CD4-positive, alpha-beta T cell treated with Interleukin-17A for 4 hours (primary cell): ENCODE measurements around the gene UBE2QL1.

Experiments used
- DNase-seq: peaks from one replicate; pipeline ENCODE4 v3.0.0-alpha.2; 2020; ENCODE audit warnings: mixed read lengths

UBE2QL1 gene, protein sequence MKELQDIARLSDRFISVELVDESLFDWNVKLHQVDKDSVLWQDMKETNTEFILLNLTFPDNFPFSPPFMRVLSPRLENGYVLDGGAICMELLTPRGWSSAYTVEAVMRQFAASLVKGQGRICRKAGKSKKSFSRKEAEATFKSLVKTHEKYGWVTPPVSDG

DNA sequence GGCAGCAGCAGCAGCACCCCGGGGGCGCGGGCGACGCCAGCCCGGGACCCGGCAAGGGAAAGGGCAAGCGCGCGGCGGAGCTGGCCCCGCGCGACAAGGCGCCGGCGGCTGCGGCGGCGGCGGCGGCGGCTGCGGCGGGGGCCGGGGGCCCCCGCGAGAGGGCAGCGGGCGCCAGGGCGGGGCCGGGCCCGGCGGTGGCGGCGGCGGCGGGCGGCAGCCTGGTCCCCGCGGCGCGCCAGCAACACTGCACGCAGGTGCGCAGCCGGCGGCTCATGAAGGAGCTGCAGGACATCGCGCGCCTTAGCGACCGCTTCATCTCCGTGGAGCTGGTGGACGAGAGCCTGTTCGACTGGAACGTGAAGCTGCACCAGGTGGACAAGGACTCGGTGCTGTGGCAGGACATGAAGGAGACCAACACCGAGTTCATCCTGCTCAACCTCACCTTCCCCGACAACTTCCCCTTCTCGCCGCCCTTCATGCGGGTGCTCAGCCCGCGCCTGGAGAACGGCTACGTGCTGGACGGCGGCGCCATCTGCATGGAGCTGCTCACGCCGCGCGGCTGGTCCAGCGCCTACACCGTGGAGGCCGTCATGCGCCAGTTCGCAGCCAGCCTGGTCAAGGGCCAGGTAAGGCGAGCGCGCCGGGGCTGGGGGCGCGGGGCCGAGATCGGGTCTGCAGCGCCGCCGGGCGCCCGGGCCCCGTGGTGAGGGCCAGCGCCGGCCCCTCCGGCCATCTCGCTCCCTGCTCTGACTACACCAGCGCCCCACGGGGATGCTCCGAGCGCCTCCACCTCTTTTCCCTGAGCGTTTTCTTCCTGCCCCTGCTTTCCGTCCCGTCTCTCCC lies at the start of gene UBE2QL1:
Gene UBE2QL1, plus strand, starts transcription at position 238 of the 843 bp plus-strand sequence. Its CDS starts 35 bp downstream, at position 273.
- DNase-seq = no peak

DNA sequence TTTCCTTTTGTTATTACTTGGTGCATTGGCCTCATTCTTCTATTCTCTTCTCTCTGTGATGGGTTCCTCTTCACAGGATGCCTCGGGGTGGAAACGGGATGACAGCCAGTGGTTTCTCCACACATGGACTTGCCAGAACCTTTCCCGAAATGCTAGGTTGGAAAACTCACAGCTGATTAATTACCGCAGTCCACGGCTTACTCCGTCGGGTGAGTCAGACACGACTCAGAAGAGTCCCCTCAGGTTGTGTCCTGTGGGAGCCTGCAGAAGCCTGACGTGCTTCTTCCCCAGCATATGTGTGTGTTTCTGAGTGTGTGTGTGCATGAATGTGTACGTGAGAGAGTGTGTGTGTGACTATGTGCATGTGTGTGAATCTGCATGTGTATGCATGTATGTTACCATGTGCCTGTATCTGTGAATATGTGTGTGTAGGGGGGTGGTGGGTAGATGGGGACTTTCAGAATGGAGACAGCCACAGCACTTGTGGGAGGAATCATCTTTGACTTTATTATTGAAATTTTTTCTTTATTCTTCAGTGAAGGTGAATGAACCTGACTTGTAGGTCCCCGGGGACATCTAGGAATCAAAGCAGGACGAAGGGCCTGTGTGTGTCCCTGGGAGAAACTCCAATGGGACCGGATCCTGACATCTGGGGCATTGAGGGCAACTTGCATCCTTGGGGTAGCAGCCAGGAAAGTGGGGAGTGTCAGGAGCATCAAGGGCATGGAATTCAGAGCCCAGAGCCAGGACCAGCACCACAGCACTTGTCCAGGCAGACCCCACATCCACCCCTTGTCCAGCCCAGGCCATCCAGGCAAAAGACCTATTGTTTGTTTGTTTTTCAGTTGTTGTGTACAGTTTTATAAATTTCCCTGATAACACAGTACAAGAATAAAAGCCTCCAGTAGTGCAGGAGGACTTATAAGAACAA lies 48.4 kb upstream of the UBE2QL1 start:
- no peak for DNase-seq

DNA sequence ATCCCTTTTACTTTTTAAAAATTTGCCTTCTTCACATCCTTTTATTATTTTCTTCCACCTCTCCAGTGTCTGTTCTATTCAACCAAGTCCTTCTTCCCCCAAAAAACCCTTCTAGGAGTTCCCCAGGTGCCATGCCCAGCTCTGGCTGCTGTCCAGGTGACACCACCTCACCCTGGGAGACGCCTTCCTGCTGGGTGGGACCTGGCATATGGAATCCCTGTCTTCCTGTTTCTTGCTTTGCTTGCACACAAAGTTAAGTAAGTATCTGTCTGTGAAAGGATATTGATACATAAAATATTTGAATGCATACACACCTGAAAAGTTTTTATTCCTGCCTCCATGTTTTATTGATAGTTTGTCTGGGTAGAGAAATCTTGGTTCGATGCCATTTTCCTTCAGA lies 47.2 kb upstream of the UBE2QL1 start:
- DNase-seq = no peak

DNA sequence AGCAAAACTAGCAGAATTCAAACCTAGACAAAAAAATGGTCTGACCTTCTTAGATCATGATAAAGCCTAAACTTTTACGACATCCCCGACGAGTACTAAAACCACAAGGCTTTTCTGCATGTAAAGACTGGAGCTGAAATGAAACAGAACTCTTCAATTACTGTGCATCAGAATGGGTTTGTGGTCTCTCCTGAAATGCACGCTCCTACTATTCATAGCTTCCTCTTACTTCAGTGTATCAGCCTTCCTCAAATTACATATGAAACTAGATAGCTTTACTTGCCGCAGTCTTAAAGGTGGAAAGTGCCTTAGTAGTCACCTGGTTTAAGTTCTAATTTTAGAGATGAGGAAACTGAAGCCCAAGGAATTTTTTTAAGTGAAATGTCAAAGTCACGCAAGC lies 45.7 kb upstream of the UBE2QL1 start:
- no peak for DNase-seq

DNA sequence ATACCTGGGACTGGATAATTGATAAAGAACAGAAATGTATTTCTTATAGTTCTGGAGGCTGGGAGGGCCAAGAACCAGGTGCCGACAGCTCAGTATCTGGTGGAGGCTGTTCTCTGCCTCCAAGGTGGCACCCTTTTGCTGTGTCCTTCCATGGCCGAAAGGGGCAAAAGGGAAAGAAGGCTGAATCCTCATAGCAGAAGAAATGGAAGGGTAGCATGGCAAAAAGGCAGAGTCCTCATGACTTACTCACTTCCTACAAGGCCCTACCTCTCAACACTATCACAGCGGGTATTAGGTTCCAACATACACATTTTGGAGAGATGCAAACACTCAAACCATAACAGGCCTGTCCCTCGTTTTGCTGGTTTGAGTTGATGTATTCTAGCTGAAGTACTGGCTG lies 45.2 kb upstream of the UBE2QL1 start:
- DNase-seq = no peak

DNA sequence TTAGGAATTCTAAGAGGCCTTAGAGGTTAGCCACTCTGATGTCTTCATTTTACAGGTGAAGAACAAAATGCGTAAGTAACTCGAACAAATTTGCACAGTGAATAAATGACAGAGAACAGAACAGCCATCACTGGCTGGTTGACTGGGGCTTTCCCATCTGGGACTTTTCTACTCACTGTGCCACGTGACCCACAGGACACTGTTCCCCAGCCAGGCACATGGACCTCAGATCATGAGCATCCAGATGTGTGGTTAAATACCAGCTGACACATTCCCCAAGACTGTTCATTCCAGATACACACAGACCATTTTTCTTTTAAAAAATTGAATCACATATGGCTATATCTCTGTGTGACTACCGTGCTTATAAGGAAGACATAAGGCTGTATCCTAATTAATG lies 44.5 kb upstream of the UBE2QL1 start:
- no peak for DNase-seq

DNA sequence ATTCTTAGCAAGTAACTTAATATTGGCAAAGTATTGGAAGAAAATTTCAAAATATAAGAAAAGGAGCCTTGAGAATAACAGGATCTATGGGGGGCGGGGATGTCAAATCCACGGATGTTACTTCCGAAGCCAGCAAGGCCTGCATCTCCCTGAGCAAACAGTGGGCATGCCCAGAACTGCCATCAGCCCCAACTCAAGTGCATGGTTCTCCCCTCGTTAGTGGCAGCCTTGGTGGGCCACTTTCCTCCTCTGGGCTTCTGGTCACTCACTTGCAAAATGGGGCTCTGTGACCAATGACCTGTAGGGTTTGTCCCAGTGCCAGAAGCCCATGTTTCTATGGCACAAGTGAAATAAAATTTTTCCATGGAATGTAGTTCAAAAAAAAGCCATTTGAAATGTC lies 43.1 kb upstream of the UBE2QL1 start:
- DNase-seq = no peak

DNA sequence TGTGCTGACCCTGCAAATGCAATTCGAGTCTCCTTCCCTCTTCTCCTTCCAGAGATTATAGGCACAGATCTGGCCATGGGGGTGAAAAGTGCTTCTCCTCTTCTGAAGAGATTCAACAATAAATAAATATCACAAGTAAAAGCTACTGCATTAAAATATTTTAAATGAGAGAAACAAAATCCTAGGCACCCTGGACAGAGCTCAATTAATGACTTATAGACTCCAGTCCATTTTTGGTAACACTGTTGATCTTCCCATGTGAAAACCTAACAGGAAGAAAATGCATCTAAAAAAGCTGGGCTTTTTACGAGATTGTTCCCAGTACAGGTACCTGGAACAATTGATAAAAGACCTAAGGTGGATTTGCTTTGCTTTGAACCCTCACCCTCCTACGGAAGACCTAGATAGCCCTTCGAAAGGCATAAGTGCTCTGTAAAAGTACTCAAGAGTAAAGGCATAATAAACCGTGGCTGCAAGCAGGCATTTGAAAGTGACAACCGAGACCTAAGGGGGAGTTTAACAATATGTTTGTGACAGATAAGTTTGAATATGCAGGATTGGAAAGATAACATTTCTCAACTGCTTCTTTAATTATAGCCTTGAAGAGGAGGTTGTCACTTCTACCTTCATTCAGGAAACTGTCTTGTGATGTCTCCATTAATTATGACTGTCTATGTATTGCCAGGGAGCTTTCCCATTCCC lies 41.0 kb upstream of the UBE2QL1 start:
- no peak for DNase-seq

DNA sequence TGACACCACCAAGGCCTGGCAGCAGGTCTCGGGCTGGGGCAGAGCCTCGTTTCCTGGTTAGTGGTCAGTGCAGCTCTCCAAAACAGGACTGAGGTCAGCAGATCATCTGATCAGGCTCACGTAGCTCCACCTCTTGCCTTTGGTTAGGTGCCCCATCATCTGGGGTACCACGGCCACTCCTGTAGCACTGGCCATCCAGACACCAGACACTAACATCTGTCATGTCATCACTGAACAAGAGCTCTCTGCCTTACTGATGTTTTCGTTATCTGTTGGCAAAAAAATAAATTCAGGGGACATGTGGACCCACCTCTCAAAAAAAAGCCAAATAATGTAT lies 40.4 kb upstream of the UBE2QL1 start:
- DNase-seq = no peak

DNA sequence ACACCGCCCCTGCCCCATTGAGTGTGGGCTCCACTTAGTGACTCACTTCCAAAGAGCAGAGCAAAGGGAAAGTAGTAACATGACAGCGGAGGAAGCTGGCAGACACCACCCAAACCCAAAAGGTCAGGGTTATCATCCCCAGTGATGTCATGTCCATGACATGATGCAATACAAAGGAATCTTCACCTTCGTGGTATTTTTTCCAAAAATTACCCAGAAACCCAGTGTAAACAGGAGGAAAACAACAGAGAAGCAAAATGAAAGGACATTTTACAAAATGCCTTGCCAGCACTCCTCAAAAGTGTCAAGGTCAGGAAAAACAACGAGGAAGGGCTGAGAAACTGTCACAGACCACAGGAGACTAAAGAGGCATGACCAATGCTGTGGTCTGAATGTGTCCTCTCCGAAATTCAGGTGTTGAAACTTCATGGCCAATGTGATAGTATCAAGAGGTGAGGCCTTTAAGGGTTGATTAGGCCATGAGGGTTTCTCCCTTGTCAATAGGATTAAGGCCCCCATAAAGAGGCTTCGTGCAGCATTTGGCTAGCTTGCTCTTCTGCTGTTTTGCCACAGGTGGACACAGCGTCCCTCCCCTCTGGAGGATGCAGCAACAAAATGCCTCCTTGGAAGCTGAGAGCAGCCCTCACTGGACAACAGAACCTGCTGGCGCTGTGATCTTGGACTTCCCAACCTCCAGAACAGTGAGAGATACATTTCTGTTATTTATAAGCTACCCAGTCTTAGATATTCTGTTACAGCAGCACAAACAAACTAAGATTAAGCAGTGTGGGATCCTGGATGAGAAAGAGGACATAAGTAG lies 39.8 kb upstream of the UBE2QL1 start:
- DNase-seq = no peak

DNA sequence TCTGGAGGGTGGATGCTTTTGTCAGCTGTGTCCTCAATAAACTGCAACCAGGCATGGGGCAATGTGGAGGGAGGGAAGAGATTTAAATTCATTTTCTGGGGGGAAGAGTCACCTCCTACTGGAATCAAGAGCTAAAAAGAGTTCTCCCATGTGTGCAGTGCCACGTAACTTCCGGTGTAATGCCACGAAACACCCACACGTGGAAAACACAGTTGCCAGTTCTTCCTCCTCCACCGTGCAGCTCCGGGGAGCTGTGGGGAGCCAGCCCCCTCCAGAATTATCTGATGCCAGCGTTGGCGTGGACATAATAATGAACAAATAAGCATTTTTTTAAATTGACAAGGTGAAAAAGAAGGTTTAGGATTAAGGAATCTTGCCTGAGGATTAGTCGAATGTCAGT lies 38.2 kb upstream of the UBE2QL1 start:
- no peak for DNase-seq

DNA sequence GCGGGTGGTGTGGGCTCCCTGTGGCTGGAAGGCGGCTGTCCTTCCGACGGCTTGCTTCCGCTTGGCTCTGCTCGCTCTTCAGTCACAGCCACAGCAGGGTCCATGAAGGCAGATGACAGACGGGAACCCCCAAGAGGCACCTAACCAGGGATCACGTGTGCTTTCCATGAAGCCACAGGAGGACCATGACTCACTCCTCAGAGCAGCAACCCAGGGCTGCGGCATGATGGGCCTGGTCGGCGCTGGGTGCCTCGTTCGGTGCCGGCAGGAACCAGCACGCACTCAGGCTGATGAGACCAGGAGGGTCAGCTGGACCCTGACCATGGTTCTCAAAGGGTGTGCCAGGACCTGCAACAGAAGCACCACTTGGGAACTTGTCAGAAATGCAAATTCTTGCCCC lies 37.5 kb upstream of the UBE2QL1 start:
- DNase-seq = no peak

DNA sequence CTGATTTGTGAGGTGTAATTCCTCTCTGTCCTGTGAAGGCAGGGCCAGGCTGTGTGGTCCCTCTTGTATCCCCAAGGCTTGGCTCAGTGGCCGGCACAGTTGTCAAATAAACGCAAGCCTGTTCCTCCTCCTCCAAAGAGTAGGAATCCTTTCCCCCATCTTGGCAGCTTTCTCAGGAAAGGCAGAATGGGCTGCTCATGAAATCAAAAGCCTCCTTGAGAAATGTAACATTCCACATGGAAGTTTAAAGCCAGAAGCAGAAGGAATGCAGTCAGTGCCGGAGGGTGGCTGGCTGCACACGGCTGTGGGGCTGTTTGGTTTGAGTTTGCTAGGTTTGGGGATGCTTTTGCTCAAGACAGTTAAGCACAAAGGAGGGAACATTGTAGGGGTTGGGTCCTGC lies 35.8 kb upstream of the UBE2QL1 start:
- no peak for DNase-seq

DNA sequence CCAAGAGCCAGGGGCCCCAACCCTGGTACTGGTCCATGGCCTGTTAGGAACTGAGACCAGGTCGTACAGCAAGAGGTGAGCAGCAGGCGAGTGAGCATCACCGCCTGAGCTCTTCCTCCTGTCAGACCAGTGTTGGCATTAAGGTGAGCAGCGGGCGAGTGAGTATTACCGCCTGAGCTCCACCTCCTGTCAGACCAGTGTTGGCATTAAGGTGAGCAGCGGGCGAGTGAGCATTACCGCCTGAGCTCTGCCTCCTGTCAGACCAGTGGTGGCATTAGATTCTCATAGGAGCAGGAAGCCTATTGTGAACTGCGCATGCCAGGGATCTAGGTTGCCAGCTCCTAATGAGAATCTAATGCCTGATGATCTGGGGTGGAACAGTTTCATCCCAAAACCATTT lies 31.0 kb upstream of the UBE2QL1 start:
- no peak for DNase-seq

DNA sequence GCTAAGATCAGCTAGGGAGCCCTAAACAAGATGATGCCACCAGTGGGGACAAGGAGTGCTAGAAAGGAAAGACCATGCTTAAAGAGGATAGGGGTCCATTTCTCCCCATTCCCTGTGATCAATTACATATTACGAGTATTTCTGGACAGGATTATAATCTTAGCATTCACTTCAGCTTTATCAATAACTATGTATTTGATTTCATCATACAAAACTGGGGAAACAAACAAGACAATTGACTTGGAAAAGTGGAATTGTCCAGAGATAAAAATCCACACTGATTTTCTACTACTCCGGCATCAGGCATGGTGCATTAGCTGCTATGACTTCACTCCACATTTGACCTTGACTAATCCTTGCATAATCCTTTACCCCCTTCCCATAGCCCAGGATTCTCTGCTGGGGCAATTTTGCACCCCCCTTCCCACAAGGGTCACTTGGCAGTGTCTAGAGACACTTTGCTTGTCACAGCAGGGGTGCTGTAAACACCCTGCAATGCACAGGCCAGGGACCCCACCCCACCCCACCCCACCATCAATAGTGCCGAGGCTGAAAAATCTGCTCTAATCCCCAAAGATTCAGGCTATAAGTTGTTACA lies 29.9 kb upstream of the UBE2QL1 start:
- DNase-seq = no peak

DNA sequence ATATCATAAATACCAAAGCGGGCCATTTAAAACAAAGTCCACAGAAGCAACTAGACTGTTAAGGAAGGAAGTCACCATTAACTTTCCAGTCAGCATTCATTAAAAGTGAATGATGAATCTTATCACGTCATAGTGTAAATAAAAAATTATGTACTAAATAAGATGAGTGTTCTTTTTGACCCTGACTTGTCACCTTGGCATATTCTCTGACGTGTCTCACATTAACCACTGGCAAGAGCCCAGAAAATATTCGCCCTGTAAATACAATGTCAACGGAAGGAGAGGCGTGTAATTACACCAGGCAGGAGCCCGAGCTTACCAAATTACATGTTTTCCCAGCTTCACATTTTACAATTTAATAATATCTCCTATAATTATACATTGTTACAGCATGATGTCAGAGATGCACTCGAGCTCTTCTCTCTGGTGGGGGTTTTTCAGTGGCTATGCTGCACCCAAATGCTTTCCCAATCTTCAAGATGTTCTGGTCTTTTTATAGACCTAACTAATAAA lies 29.3 kb upstream of the UBE2QL1 start:
- DNase-seq = no peak

DNA sequence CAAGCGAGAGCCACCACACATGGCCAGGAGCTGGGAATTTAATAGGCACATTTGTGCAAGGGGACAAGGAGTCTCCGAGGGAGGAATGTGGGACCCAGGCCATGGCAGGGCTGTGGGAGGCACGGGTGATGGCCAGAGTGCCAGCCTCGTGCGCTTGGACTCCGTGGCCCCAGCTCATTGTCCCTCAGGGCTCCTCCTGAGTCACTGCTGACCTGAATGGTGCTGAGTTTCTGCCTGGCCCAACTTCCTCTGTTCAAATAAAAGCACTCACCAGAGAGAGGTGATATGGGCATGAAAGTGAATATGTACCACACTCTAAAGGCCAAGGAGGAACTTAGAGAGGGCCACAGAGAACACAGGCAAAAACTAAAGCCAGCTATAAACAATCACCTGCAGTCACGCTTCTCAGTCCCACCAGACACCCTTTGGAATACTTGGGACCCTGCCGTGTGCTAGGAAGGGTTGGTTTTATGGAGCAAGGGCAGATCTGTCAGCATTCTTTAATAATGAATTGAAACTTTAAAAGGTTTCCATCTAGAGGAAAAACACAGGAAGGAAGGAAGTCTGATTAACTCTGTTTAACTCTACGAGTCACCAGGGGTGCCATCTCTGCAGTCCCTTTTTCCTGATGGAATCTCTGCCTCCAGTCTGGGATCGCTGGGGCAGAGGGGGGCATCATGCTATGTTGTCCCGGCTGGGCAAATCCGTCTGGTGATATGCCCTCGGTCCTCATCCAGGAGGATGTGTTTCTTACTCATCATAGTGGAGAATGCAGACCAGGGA lies 25.1 kb upstream of the UBE2QL1 start:
- DNase-seq = no peak

DNA sequence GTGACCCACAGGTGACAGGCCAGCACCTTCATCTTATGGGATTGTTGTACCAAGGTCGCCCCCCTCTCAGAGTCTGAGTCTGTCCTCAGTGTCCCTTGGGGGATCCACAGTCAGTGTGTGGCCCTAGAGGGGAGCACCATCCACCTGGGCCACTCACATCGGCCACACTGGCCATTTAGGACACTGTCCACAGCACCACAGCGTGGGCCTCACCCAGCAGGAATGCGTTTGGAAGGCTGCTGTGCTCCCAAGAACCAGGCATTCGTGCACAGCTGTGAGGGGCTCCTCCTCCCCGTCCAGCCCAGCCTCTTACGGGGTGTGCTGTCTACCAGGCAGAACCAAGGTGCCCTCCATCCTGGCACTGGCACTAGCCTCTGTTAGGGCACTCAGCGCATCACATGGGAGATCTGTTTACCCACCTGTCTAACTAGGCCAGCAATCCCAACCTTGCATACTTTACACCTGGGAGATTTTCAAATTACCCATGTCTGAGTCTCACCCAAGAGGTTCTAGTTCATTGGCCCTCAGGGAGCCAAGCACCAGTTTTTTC lies 24.5 kb upstream of the UBE2QL1 start:
- DNase-seq = no peak

DNA sequence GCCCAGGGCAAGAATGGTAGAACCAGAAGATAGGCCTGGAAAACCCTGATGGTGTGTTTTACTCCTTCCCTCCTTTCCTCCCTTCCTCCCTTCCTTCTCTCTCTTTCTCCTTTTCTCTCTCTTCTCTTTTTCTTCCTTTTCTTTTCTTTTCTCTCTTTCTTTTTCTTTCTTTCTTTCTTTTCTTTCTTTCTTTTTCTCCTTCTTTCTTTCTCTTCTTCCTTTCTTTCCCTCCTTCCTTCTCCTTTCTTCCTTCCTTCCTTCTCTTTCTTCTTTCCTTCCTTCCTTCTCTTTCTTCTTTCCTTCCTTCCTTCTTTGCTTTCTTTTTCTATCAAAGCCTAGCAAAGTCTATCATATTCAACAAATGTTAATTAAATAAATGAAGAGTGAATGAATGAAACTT lies 24.0 kb upstream of the UBE2QL1 start:
- no peak for DNase-seq

DNA sequence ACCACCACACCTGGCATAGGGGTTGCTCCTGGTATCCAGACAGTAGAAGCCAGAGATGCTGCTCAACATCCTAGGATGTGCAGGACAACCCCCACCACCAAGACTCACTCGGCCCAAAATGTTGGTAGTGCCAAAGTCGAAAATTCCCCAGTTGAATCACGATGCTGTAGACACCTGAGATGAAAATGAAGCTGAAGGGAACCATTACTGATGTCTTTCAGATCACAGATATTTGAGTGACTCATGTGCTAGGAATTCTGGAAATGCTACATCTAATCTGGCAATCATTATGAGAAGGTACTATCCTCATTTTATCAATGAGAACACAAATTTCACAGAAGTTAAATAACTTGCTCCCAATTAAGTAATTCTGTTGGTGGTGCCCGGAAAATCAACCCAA lies 21.0 kb upstream of the UBE2QL1 start:
- DNase-seq = no peak
